Activated T-cell treated with anti-CD3 and anti-CD28 coated beads for 24 hours (primary cell): ENCODE data around the gene FETUB.

Source experiments
- DNase-seq: peaks from one replicate; pipeline ENCODE4 v3.0.0-alpha.2; 2020; ENCODE audit warnings: low read depth

FETUB gene

DNA sequence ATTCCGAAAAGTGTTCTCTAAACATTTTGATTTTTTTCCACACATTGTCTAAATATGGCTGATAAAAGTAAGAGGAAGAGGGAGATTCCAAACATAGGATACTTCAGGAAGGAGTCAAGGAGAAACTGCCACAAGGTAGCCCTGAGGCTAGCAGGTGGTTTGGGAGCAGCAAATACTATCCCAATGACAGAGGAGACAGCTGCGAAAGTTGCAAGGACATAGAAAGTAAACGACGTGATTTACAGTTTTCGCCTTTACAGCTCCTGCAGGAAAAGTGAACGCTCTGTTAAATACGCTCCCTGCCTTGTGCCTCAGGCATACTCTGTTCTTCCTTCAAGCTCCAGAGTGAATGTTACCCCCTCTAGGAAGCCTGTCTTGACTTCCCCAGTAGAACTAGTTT lies 3.7 kb upstream of the FETUB start:
- no peak for DNase-seq

DNA sequence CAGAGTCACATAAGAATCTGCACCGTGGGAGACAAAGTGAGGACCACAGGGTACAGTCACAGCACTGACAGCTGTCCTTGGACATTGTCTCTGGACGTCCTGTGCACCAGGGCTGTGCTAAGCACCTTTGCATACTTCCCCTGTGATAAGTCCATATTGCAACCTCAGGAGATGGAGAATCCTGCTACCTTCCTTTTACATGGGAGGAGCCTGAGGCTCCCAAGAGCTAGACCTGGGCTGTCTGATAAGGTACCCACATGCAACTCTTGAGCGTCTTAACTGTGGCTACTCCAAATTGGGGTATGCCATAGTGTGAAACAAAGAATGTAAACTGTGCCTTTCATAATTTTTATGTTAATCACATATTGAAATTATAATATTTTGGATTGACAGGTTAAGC lies 2.5 kb upstream of the FETUB start:
- no peak for DNase-seq

DNA sequence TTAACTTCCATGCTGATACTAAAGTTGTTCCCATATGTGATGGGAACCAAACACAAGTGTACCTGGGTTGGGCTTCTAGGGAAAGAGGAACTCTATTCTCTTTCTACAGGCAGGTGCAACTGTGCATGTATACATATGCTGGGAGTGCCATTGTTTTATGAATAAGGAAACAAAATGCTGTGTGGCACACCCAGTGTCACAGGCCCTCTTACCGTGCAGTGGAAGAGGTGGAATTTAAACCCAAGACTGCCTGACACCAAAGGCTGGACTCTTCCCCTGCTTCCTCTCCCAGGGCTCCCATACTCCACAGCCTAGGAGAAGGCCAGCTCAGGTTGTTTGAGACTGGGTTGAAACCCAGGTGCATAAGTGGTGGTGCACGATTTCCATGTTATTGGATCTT lies 1.9 kb upstream of the FETUB start:
- DNase-seq = no peak

DNA sequence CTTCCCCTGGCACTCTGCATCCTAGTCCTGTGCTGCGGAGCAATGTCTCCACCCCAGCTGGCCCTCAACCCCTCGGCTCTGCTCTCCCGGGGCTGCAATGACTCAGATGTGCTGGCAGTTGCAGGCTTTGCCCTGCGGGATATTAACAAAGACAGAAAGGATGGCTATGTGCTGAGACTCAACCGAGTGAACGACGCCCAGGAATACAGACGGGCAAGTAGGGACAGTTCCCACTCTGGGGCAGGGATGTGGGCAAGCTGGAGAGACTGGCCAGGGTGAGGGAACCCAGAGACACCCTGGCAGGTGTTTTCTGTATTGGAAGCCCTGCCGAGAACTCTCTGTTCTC lies 247 bp downstream of the FETUB start:
- DNase-seq = no peak

GRCh38 chr3:186640929-186641328 lies 730 bp downstream of the FETUB start:
- no peak for DNase-seq

GRCh38 chr3:186642014-186642413 lies 1.8 kb downstream of the FETUB start:
- DNase-seq = no peak

- no peak for DNase-seq
Measured at GRCh38 chr3:186643493-186643892, 3.3 kb downstream of the FETUB start.

GRCh38 chr3:186644683-186645082 lies 4.5 kb downstream of the FETUB start:
- DNase-seq = no peak

- no peak for DNase-seq
Measured at GRCh38 chr3:186646106-186646505, 5.9 kb downstream of the FETUB start.

DNA sequence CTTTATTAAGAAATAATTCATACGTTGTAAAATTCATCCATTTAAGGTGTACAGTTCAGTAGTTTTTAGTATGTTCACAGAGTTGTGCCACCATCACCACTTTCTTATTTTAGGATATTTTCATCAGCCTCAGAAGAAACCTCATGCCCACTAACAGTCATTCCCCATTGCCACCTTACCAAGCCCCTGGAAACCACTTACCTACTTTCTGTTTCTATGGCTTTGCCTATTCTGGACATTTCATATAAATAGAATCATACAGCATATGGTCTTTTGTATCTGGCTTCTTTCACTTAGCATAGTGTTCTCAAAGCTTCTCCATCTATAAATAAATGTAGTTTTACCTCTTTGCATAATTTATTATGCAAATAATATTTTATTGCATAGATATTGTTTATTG lies 6.6 kb downstream of the FETUB start:
- DNase-seq = no peak

DNA sequence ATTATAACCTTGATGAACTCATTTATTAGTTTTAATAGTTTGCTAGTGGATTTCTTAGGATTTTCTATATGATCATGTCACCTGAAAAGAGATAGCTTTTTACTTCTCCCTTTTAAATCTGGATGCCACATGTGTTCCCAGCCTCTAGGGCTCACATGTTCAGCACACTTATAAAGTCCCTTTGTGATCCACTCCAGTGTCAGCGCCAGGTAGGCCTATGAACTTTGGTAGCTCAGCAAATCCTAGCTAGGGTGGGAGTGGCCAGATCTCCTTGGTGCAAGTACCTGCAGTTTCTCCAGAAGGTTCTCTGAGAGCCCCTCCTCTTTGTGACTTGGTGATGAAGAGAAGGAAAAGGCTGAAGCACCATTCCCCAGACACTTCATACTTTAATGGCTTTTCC lies 8.7 kb downstream of the FETUB start:
- no peak for DNase-seq

DNA sequence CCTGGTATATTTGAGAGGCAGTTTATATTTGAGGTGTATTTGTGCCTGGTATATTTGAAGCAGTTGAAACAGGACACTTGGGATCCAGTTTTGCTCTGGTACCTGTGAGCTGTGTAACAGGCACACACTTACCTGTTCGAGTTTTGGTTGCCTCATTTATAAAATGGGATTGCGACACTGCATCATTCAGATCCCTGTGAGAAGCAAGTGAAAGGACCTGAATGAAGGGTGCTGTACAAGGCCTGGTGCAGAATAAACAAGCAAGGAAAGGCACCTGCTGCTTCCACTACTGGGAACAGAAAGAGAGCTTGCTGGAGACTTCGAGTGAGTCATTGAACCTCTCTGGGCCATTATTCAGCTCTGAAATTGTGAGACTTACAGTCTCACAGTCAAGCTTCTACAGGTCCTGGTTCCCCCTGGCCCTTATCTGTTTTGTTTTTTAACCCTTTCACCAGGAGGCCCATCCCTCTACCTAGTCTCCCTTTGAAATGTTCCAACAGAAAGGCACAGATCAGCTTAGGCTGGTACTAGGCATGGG lies 11.5 kb downstream of the FETUB start:
- no peak for DNase-seq

- DNase-seq = no peak
Measured at GRCh38 chr3:186653080-186653707, 13.0 kb downstream of the FETUB start.

- no peak for DNase-seq
Measured at GRCh38 chr3:186653984-186654383, 13.8 kb downstream of the FETUB start.

- no peak for DNase-seq
Measured at GRCh38 chr3:186663361-186664118, 23.3 kb downstream of the FETUB start.

- no peak for DNase-seq
Measured at GRCh38 chr3:186664119-186664495, 23.9 kb downstream of the FETUB start.

DNA sequence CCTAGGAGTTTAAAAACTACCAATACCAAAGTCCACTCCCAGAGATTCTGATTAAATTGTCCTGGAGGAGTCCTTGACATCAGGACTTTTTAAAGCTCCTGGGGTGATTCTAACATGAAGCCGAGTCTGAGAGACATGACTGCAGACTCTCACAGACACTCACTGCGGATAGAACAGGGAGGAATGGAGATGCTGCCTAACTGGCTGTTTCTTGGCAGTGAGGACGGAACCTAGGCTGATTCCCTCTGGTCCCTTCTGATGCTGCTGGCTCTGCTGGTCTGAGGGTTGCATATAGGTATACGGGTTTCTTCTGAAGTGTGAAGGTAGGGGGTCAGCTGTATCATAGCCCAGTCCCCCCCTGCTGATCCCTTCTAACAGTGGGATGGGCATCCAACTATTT lies 24.3 kb downstream of the FETUB start:
- DNase-seq = no peak

DNA sequence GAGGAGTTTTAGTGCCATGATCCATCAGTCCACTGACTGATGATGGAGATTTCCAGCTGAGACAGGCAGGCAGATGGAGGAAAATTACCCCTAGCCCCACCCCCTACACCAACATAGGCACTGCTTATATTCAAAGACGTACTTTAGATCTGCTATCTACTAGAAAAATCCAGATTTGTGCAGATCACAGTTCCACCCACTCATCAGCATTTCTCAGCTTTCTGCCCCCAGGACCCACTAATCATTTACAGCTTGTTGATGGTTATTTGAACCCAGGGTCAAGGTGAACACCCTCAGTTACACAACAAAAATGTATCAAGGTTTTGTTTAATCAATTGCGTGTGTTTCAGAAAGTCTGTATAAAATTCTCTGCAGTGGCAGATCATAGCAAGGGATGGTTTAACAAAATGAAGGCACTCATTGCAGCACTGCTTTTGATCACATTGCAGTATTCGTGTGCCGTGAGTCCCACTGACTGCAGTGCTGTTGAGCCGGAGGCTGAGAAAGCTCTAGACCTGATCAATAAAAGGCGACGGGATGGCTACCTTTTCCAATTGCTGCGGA lies 25.5 kb downstream of the FETUB start, which contains the start of gene HRG:
Gene HRG, plus strand, starts transcription at position 390 of the 564 bp plus-strand sequence. Its CDS starts 18 bp downstream, at position 408.
- no peak for DNase-seq

- no peak for DNase-seq
Measured at GRCh38 chr3:186668426-186668825, 28.2 kb downstream of the FETUB start.

DNA sequence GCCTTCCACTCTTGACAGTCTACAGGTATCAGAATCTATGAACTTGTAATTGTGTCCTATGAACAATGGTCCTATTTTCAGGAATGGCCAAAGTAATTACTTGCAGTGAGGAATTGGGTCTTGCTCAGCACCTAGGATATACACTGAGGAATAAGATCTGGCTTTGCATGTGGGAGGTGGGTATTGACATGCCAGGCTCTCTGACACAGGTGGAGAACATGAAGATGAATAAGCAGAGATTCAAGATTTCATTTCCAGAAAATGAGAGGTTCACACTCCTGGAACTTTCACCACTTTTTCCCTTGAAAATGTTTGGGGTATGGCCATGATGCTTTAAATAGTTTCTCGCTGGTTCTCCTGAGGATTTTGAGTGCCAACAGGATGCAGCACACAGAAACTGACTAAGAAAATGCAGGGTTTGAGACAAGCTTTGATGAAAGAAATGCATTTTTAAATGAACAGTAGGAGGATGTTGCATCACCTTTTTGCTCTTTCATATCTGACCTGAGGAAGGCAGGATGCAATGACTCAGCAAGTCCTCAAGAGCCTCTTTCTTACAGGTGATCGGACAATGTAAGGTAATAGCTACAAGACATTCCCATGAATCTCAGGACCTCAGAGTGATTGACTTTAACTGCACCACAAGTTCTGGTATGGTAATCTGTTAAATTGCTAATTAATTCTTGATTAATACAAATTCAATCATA lies 29.3 kb downstream of the FETUB start:
- DNase-seq = no peak

DNA sequence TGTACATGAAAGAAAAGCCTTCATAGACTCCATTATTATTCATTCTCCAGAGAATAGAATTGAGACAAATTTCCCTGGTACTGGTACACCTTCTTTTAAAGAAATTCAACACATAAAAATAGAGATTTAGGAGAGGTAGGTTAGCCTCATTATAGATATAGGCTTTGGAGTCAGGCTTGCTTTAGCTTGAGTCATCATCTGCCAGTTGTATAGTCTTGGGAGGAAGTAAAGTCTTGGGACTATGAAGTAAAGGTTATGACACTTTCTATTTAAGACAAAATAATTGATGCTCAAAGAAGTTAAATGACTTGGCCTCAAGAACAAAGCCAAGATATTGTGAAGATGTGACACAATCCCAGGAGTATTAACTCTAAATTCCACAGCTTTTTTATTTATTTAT lies 30.0 kb downstream of the FETUB start:
- no peak for DNase-seq

- DNase-seq = no peak
Measured at GRCh38 chr3:186671051-186671450, 30.9 kb downstream of the FETUB start.

DNA sequence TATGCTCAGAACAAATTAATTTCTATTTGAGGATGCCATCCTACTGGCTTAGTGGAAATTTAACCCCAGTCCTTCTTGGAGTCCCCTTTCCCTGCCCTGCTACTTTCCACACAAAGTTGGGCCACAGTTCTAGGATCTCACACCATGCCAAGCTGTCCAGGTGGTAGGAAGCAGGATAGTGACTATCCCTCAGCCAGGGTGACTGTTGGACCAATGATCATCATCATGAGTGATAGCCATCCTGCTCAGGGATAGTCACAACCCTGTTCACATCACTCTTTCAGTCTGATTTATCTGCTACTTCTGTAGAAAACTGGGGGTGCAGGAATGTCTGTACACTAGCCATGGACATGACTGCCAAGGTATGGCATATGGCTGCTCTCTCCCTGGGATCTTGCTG lies 38.4 kb downstream of the FETUB start:
- no peak for DNase-seq
